RWPE2 (cell line): ENCODE data around the gene PLEKHG1.

Experiments
- ATAC-seq: fragments of 200-7000 bp; cut with Tn5 transposase; 3 replicates; pipeline ENCODE4 v1.9.1; 2021; ENCODE audit warnings: low read depth
- DNase-seq: peaks from one replicate; pipeline ENCODE4 v3.0.0-alpha.2; 2020; ENCODE audit warnings: low spot score
- H3K27ac ChIP-seq: fragments of 450-650 bp; 2 replicates; pipeline ENCODE4 v1.5.1; 2017; ENCODE audit warnings: mild to moderate bottlenecking; ENCODE audit not compliant: poor library complexity, severe bottlenecking
- H3K27me3 ChIP-seq: fragments of 250-450 bp; sonication (Bioruptor Pico); 2 replicates; pipeline ENCODE4 v1.5.1; 2021; ENCODE audit warnings: mild to moderate bottlenecking, moderate library complexity; ENCODE audit not compliant: insufficient read depth, poor library complexity, severe bottlenecking
- H3K36me3 ChIP-seq: fragments of 250-450 bp; sonication (Bioruptor Pico); 2 replicates; pipeline ENCODE4 v1.5.1; 2020; ENCODE audit warnings: low read depth, mild to moderate bottlenecking, moderate library complexity
- H3K4me1 ChIP-seq: fragments of 250-450 bp; sonication (Bioruptor Pico); 2 replicates; pipeline ENCODE4 v1.5.1; 2021; ENCODE audit warnings: mild to moderate bottlenecking, moderate library complexity; ENCODE audit not compliant: insufficient read depth, poor library complexity, severe bottlenecking
- H3K4me3 ChIP-seq: fragments of 250-450 bp; sonication (Bioruptor Pico); 2 replicates; pipeline ENCODE4 v1.5.1; 2021; ENCODE audit warnings: mild to moderate bottlenecking, moderate library complexity; ENCODE audit not compliant: severe bottlenecking
- H3K9me3 ChIP-seq: fragments of 250-450 bp; sonication (Bioruptor Pico); 2 replicates; pipeline ENCODE4 v1.5.1; 2021; ENCODE audit warnings: mild to moderate bottlenecking, moderate library complexity; ENCODE audit not compliant: severe bottlenecking
- TF ChIP-seq, protein P1 (sequence below): fragments of 450-650 bp; IDR thresholded peaks from one replicate; pipeline ENCODE4 v1.5.1; 2017; ENCODE audit warnings: mild to moderate bottlenecking, moderate library complexity; ENCODE audit not compliant: poor library complexity, severe bottlenecking

The PLEKHG1 gene

DNA sequence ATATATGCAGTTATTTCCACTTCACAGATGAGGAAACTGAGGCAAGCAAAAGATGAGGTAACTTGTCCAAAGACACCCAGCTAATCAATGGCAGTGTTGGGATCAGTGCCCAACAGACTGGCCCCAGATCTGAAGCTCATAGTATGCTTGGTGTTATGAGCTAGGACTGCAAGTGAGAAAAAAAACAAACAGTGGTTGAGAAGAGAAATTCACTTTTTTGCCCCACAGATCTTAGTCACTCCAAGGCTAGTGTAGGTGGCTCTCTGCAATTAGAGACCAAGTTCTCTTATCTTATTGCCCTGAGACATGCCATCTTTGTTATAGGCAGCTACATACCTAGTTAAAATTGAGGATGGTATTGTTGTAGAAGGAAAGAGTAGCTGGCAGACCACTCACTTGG lies 16.3 kb downstream of the PLEKHG1 start:
- Histone ChIP-seq H3K9me3 (no peaks in the 10 kb centered on the region), H3K27ac (no peak overlapping the region), H3K27me3 (no peaks in the 10 kb centered on the region), H3K4me3 (no peak overlapping the region), H3K36me3 (no peaks in the 10 kb centered on the region), H3K4me1 (no peaks in the 10 kb centered on the region)
- no peak for DNase-seq
- TF ChIP-seq, protein P1, sequence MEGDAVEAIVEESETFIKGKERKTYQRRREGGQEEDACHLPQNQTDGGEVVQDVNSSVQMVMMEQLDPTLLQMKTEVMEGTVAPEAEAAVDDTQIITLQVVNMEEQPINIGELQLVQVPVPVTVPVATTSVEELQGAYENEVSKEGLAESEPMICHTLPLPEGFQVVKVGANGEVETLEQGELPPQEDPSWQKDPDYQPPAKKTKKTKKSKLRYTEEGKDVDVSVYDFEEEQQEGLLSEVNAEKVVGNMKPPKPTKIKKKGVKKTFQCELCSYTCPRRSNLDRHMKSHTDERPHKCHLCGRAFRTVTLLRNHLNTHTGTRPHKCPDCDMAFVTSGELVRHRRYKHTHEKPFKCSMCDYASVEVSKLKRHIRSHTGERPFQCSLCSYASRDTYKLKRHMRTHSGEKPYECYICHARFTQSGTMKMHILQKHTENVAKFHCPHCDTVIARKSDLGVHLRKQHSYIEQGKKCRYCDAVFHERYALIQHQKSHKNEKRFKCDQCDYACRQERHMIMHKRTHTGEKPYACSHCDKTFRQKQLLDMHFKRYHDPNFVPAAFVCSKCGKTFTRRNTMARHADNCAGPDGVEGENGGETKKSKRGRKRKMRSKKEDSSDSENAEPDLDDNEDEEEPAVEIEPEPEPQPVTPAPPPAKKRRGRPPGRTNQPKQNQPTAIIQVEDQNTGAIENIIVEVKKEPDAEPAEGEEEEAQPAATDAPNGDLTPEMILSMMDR, result no peak
- ATAC-seq, result no peak

DNA sequence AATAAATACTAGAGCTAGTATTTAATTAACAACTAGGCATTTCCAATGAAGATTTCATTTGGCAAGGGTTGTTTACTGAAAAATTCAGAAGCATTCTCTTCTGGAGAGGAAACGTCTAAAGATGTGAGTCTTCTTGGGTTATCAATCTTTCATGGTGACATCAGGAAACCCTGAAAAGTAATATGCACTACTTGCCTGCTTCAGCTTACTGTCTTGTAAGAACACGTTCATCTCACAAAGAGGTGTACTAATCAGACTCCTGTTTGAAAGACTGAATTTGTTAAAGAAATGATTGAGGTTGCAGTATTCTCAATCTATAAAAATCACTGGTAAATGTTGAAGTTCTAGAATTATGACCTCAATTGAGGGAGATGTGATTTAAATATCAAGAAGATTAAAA lies 16.9 kb downstream of the PLEKHG1 start:
- Histone ChIP-seq H3K27ac (no peak overlapping the region), H3K27me3 (no peaks in the 10 kb centered on the region), H3K4me3 (no peak overlapping the region), H3K4me1 (no peaks in the 10 kb centered on the region), H3K9me3 (no peaks in the 10 kb centered on the region), H3K36me3 (no peaks in the 10 kb centered on the region)
- no peak for DNase-seq
- no peak for ATAC-seq
- TF ChIP-seq, protein P1, result no peak

DNA sequence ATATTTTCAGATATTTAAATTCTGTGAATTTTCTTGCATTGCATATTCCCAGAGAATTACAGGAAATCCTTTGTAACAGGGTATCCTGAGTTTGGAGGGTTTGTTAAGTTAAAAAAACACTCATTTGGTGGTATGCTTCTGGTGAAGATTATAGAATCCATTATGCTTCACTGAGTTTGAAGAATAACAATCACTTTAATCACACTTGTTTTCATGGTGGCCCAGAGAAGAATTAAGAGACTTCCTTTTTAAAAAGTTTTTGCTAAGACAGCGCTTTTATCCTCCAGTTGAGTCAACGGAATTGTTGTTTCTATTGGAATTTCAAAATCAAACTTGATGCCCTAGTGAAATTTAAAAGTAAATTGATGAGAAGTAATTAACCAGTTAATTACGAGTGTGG lies 17.4 kb downstream of the PLEKHG1 start:
- Histone ChIP-seq H3K9me3 (no peaks in the 10 kb centered on the region), H3K36me3 (no peaks in the 10 kb centered on the region), H3K27ac (no peak overlapping the region), H3K27me3 (no peaks in the 10 kb centered on the region), H3K4me3 (no peak overlapping the region), H3K4me1 (no peaks in the 10 kb centered on the region)
- no peak for DNase-seq
- TF ChIP-seq, protein P1, result no peak
- no peak for ATAC-seq

DNA sequence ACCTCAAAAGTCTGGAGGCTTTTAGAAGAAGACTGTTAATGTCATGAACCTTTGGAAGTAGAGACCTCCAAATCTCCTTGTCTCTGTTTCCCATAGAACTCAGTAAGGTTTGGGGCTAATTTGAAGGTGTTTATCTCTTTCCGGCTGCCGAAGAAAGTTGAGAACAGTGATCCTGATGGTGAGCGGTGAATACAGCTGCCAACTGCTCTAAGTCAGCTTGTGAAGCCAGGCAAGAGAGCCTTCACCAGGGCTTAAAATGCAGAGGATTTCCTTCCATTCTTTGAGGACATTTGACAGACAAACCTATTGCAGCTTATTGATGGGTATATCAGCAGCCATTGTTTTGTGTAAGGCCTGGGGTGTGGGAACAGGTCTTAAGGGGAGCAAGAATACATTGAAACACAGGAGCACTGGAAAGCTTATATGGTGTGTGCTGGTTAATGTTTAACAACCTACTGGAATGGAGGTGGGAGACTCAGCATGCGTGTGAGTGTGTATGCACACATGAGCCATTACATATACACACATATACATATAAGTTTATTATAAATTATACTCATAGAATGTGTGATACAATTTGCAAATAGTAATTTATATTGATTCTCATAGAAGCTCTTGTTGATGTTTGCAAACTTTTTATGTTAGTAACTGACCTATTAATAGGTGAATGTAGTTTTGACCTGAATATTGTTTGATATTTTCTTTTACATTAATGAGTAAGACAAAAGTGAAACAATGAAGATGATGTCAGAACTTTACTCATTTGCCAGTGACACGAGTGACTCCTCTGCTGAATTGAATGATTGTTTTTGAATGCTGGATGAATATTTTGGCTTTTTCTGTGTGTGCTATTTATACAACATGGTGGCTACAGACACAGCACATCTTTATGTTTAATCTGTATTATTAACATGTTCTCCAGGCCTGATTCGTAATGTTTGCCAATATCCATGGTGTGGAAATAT lies 18.1 kb downstream of the PLEKHG1 start:
- H3K4me3 ChIP-seq, result no peak overlapping the region
- H3K27ac ChIP-seq, result no peak overlapping the region
- TF ChIP-seq, protein P1, result no peak
- no peaks in the 10 kb centered on the region for H3K36me3 ChIP-seq
- DNase-seq, result no peak
- no peaks in the 10 kb centered on the region for H3K4me1 ChIP-seq
- no peaks in the 10 kb centered on the region for H3K27me3 ChIP-seq
- no peak for ATAC-seq
- no peaks in the 10 kb centered on the region for H3K9me3 ChIP-seq

DNA sequence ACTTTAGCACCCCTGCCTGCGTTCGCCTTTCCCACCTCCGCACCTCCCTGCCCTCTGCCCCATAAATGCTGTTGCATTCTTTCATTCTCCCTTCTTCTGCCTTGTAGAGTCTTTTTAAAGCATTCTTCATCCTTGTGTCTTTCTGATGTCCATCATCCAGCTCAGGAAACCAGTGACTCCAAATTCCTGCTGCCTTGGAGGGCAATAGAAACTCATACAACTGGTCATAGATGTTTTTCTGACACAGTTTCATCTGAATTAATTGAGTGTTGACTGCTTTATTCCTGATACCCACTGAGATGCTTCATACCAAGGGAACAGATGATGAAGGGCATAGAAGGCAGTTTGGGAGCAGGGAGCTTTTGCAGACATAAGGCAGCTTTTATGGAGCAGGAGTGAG lies 19.6 kb downstream of the PLEKHG1 start:
- H3K36me3 ChIP-seq, result no peaks in the 10 kb centered on the region
- no peak for ATAC-seq
- H3K27me3 ChIP-seq, result no peaks in the 10 kb centered on the region
- H3K4me3 ChIP-seq, result no peak overlapping the region
- no peaks in the 10 kb centered on the region for H3K4me1 ChIP-seq
- DNase-seq, result no peak
- no peaks in the 10 kb centered on the region for H3K9me3 ChIP-seq
- TF ChIP-seq, protein P1, result no peak
- no peak overlapping the region for H3K27ac ChIP-seq
